ENCODE data around the gene C10orf71.

C10orf71 gene

DNA sequence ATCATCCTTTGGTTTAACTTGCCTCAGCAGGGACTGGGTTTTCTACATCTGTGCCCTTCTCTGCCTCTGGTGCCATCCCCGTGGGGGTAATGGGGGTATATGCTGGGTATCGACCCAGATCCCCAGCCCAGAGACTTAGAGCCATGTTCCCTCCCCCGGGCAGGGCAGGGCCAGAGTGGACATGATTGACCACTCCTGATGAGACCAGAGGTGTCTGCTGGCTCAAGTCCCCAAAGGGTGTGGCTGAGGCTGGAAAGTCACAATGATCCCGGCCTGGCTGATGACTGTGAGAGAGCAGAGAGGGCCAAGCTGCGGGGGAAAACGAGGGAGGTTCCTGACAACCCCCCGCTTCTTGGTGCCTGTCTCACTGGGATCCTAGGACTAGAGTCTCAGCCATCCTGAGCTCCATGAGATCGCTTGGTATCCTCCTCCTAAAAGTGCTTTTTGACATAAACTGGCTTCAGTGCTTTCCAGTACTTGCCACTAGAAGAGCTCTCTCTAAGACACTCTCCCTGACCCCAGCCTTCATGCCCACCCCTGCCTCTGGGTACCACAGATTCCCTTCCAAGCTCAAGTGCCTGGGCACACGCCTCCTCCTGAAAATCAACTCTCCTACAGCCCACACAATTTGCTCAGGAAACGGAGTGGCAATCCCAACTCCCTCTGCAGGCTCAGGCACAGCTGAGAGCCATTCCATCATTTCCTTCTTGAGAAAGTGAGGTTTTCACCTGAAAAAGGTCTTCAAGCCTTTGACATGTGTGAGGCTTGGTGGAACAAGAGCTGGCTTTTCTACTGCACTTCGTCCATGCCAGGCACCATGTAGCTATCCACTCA, 63.0 kb downstream of the C10orf71 start:
- H3K27ac ChIP-seq (ENCODE audit: low read length), result no peak overlapping the region
- no peaks in the 10 kb centered on the region for H3K9me3 ChIP-seq (ENCODE audit: insufficient read depth, low read length, severe bottlenecking)
- H3K36me3 ChIP-seq (ENCODE audit: insufficient read depth, low read length), result no peaks in the 10 kb centered on the region
- no peak overlapping the region for H3K4me2 ChIP-seq (ENCODE audit: insufficient read depth, low read length)
- peaks cover 8% of the 10 kb centered on the region; the same call in 1 of the 2 replicates for H3K4me1 ChIP-seq (ENCODE audit: insufficient read depth, low read length)
- no peak overlapping the region for H3K4me3 ChIP-seq (ENCODE audit: low read depth in 1 of 2, low read length in 2 of 2)
- DNase-seq (no peak), ATAC-seq (ENCODE audit: insufficient read depth, low read depth) (no peak)
- H3K9ac ChIP-seq (ENCODE audit: low read depth, low read length), result no peak overlapping the region
- H3K79me2 ChIP-seq (ENCODE audit: insufficient read depth, low read length), result no peaks in the 10 kb centered on the region
- H4K20me1 ChIP-seq (ENCODE audit: insufficient read depth, low read length), result no peaks in the 10 kb centered on the region; the same call in 1 of the 2 replicates
- TF ChIP-seq EZH2 (IDR thresholded peaks at IDR 0.05; ENCODE audit: borderline replicate concordance, low read depth, low read length, severe bottlenecking), result no peak
- TF ChIP-seq, protein P1, sequence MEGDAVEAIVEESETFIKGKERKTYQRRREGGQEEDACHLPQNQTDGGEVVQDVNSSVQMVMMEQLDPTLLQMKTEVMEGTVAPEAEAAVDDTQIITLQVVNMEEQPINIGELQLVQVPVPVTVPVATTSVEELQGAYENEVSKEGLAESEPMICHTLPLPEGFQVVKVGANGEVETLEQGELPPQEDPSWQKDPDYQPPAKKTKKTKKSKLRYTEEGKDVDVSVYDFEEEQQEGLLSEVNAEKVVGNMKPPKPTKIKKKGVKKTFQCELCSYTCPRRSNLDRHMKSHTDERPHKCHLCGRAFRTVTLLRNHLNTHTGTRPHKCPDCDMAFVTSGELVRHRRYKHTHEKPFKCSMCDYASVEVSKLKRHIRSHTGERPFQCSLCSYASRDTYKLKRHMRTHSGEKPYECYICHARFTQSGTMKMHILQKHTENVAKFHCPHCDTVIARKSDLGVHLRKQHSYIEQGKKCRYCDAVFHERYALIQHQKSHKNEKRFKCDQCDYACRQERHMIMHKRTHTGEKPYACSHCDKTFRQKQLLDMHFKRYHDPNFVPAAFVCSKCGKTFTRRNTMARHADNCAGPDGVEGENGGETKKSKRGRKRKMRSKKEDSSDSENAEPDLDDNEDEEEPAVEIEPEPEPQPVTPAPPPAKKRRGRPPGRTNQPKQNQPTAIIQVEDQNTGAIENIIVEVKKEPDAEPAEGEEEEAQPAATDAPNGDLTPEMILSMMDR (IDR thresholded peaks at IDR 0.05; ENCODE audit: borderline replicate concordance, extremely low read depth, low read length, poor library complexity, severe bottlenecking), result no peak
- H3K27me3 ChIP-seq (ENCODE audit: insufficient read depth, low read length, poor library complexity), result no peaks in the 10 kb centered on the region
- no peak overlapping the region for H2AFZ ChIP-seq (ENCODE audit: low read depth, low read length)

DNA sequence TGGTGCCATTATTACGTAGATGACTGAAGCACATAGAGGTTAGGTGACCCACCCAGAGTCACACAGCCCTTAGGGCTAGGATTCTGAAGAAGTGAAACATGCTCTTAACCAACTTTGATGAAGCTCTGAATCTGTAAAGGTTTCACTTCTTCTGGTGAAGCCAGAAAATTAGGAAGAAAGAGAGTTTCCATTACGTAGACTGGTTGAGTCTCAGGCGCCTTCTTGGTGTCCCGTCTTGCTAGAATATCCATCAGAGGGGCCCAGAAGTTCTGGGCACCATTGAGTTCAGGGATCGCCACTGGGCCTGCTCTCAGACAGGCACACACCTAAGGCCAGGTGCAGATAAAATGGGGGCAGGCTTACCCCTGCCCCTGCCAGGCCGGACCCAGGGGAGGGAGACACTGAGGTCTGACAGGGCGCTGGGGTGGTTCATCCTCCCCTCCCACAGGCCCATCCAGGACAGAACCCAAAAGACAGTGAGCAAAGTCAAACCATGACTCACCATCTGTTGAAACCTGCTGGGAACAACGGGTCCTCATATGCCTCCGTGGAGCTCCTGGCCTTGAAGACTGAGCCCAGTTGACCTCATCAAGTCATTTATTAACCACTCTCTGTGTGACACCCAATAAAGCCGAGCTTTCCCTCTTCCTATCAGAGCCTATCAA, 63.8 kb downstream of the C10orf71 start:
- H3K9me3 ChIP-seq (ENCODE audit: insufficient read depth, low read length, severe bottlenecking), result no peaks in the 10 kb centered on the region
- no peak overlapping the region for H3K4me2 ChIP-seq (ENCODE audit: insufficient read depth, low read length)
- H2AFZ ChIP-seq (ENCODE audit: low read depth, low read length), result no peak overlapping the region
- H3K4me1 ChIP-seq (ENCODE audit: insufficient read depth, low read length), result peaks cover 8% of the 10 kb centered on the region; the same call in 1 of the 2 replicates
- H4K20me1 ChIP-seq (ENCODE audit: insufficient read depth, low read length), result no peaks in the 10 kb centered on the region; the same call in 1 of the 2 replicates
- no peak for TF ChIP-seq EZH2 (IDR thresholded peaks at IDR 0.05; ENCODE audit: borderline replicate concordance, low read depth, low read length, severe bottlenecking)
- TF ChIP-seq, protein P1 (IDR thresholded peaks at IDR 0.05; ENCODE audit: borderline replicate concordance, extremely low read depth, low read length, poor library complexity, severe bottlenecking), result no peak
- H3K9ac ChIP-seq (ENCODE audit: low read depth, low read length), result no peak overlapping the region
- H3K4me3 ChIP-seq (ENCODE audit: low read depth in 1 of 2, low read length in 2 of 2), result no peak overlapping the region
- H3K27ac ChIP-seq (ENCODE audit: low read length), result no peak overlapping the region
- no peaks in the 10 kb centered on the region for H3K36me3 ChIP-seq (ENCODE audit: insufficient read depth, low read length)
- ATAC-seq (ENCODE audit: insufficient read depth, low read depth) (no peak), DNase-seq (no peak)
- H3K79me2 ChIP-seq (ENCODE audit: insufficient read depth, low read length), result no peaks in the 10 kb centered on the region
- H3K27me3 ChIP-seq (ENCODE audit: insufficient read depth, low read length, poor library complexity), result no peaks in the 10 kb centered on the region

DNA sequence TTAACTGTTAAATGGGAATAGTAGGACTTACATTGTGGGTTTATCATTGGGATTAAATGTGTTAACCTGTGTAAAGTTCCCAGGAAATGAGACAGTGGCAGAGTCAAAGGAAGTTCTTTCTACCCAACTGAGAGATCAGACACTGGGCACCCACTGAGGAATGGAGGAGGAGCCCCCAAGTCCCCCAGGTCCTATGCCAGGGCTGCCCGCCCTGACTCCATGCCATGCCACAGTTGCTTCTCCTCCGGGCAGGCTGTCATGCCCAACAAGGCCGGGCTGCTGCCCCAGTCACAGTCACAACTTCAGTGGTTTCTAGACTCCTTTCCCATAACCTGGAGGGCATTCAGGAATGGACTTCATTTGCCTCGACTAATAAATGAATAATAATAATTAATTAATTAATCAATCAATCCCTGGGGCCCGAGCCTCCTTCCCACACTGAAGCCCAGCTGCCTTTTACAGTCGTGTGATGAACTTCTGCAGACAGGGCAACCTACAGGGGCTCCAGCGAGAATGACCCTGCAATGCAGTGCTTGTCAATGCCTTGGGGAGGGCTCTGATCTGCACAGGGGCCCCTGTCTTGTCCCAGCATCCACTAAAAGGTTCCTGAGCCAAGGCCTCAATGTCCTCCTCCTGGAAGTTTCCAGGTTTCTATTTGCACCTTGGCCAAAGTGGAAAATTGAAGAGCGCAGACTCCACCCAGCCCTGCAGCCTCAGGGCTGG, 64.5 kb downstream of the C10orf71 start:
- H3K27me3 ChIP-seq (ENCODE audit: insufficient read depth, low read length, poor library complexity), result no peaks in the 10 kb centered on the region
- no peak for ATAC-seq (ENCODE audit: insufficient read depth, low read depth)

More for the DNA sequence above, 64.5 kb downstream of the C10orf71 start:
- H2AFZ ChIP-seq (ENCODE audit: low read depth, low read length), result no peak overlapping the region
- H3K79me2 ChIP-seq (ENCODE audit: insufficient read depth, low read length), result no peaks in the 10 kb centered on the region
- H4K20me1 ChIP-seq (ENCODE audit: insufficient read depth, low read length), result no peaks in the 10 kb centered on the region; the same call in 1 of the 2 replicates
- H3K4me2 ChIP-seq (ENCODE audit: insufficient read depth, low read length), result no peak overlapping the region
- TF ChIP-seq, protein P1 (IDR thresholded peaks at IDR 0.05; ENCODE audit: borderline replicate concordance, extremely low read depth, low read length, poor library complexity, severe bottlenecking), result no peak
- TF ChIP-seq EZH2 (IDR thresholded peaks at IDR 0.05; ENCODE audit: borderline replicate concordance, low read depth, low read length, severe bottlenecking), result no peak
- no peaks in the 10 kb centered on the region for H3K36me3 ChIP-seq (ENCODE audit: insufficient read depth, low read length)
- no peak overlapping the region for H3K9ac ChIP-seq (ENCODE audit: low read depth, low read length)
- H3K4me3 ChIP-seq (ENCODE audit: low read depth in 1 of 2, low read length in 2 of 2), result no peak overlapping the region
- DNase-seq, result no peak
- no peak overlapping the region for H3K27ac ChIP-seq (ENCODE audit: low read length)
- peaks cover 8% of the 10 kb centered on the region; the same call in 1 of the 2 replicates for H3K4me1 ChIP-seq (ENCODE audit: insufficient read depth, low read length)
- no peaks in the 10 kb centered on the region for H3K9me3 ChIP-seq (ENCODE audit: insufficient read depth, low read length, severe bottlenecking)
